HG02943 (cell line): ENCODE measurements around the gene ZBTB34.

Source experiments
- ATAC-seq: cut with Tn5 transposase; IDR thresholded peaks from one replicate; pipeline ENCODE4 v1.9.1; 2021; ENCODE audit warnings: mild to moderate bottlenecking, low read depth, moderate library complexity; ENCODE audit not compliant: unreplicated experiment

ZBTB34 gene

DNA sequence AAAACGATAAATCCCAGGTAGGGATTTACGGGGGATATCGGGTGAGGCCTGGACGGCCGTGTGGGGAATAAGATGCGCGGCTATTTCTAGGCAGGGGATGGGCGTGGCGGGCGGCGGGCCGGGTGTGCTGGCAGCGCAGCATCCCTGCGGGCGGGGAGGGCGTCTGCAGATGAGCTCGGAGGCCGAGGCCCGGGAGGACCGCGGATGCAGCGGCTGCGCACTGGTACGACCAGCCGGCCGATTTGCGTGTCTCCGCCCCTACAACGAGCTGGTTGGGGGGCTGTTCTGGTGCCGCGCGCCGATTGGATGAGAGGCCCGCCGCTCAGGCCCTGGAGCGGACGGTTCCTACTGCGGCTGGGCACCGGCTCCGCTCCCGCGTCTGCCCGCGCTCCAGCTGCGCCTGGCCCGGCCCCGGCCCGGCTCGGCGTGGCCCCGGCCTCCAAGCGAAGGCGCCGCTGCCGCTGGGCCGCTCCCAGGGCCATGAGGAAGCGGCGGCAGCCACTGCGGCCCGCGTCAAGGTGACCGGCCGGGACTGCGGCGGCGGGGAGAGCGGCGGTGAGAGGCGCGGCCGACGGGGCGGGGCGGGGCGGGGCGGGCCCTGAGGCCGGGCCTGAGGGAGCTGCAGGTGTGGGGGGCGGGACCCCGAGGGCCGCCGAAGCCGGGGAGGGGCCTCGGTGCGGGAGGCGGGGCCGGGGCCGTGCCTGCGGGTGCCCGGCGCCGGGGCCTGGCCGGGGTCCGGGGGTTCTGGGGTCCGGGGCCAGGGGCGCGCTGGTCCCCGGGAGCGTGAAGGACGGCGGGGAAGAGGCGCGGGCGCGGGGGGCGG is 54.2 kb downstream of the ZBTB34 start, which contains the start of gene RALGPS1:
Gene RALGPS1 (plus strand): TSS at position 325 of the 823 bp plus-strand sequence. CDS start 47,508 bp downstream, outside the sequence.
- ATAC-seq = peak; percentile 98

DNA sequence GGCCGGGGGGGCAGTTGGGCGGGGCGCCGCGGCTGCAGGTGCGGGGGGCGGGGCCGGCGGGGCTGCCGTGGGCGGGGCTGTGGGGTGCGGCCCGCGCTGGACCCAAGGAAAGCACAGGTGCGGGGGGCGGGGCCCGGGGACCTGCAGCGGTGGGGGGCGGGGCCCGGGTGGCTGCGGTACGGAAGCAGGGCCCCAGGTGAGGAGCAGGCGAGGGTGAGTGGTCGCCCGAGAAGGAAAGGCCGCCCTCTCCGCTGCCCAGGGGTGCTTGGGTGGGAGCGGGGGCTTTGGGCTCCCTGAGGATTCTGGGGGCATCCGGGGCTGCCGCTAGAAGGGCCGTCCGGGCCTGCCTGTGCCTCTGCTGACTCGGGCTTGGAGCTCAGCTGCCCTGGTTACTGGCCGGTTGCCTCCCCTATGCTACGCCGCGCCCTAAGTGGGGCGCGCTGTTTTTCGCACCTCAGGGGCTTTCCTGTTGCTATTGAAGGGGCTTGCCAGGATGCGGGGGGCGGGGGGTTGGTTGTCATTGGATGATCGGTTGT is 54.9 kb downstream of the ZBTB34 start:
- peak; percentile 8 for ATAC-seq

DNA sequence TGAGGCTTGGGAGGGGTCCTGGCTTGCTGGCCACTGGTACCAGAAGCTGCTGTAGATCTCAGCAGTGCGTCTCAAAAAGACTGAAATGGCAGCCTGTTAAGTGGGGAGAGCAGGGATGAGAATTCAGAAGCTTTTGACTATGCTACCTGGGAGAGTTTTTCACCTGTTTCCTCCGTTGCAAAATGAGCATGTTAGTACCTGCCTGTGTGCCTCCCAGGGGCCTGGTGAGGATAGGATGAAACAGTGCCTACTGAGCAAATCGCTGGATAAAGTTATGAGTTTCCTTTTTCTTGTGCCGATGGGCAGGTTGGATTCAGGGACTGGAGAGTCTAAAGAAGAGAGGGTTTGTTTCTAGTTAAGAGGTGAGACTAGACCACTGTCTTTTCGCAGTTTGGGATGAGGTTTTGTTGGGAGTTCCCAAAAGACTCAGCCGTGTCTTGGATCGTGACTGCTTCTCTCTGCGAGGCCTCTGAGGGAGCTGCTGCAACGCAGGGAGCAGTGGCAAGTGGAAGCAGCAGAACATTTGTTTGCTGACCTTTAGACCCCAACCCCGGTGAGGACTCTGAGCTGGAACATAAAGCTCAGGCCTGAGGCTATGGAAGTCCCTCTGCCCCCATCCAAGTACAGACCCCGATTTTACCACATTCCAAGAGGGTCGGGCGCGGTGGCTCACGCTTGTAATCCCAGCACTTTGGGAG is 55.6 kb downstream of the ZBTB34 start:
- no peak for ATAC-seq

DNA sequence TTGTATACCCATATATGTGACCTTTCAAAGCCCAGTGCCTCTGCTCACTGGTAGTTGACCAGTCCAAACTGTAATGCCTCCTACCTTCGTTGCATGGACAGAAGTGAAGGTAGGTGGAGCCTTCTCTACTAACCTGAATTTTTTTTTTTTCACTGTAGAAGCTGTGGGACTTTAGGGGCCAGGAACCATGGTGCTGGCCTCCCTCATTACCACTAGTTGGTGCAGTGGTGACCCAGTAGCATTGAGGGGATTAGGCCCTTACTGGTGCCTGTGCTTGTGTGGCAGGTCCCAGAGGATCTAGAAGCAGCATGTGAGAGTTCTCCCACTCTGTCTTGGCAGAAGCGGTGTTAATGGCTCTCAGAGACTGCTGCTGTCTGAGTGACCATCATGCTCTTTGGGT is 56.5 kb downstream of the ZBTB34 start:
- no peak for ATAC-seq

DNA sequence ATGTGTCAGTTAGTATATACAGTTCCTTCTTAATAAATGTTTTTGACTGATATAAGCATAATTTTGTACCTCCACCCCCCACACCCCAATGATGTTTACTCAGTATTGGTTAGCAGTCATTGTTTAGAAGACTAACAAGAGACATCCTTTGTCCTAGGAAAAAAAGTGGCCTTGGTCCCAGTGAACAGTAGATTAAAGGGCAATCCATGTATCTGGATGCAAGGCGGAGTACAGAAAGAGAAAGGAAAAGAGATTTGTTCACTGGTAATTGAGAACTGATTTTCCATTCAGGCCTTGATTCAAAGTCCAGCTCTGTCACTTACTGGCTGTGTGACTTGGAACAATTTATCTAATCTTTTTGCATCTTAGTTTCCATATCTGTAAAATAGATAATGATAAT is 58.8 kb downstream of the ZBTB34 start:
- ATAC-seq = no peak

DNA sequence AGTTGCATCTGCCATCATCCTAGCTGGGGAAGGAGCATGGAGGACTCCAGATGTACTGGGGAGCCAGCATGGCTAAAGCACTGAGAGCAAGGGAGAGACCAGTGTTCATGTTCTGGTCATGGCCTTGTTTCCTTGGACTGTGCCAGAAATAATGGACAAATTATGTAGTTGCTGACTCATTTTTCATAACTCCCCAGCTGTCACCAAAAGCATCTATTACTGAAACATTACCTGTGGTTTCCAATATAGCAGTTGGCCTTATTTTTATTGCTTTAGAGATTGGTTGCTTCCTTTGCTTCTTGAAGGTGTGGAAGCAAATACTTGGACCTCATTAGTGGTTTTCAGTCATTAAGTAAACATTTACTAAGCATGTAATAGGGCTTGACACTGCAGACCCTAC is 65.4 kb downstream of the ZBTB34 start:
- no peak for ATAC-seq

DNA sequence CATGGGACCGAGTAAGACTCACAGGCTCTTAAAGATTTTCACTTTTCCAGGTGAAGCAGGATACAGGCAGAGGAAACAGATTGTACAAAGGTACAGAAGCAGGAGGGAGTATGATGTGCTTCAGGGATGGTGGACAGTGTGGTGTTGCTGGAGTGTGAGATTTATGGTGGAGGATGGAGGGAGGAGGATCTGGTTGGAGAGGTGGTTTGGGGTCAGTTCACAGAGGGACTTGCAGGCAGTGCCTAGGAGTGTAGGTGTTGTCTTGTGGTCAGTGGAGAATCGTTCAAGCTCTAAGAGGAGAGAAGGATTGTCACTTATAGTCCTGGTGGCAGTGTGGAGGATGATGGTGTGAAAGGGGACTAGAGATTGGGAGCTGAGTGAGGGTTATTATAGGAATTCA is 65.9 kb downstream of the ZBTB34 start:
- no peak for ATAC-seq

DNA sequence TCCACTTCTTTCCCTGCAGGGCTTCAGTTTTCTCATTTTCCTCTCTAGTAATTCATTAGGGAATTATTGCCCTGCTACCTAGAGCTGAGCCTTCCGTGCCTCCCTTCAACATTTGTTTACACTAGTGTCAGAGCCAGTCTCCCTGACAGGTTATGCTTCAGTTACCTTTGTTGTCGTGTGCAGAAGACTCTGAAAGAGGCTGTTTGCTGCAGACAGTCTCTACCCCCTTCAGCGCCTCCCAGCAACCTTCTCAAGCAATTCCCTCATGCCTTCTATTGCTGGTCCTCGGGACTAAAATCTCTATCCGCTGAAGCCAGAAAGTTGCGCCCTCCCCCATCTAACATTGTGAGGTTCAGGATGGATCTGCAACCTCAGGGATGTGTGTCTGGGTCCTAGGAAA is 67.0 kb downstream of the ZBTB34 start:
- ATAC-seq = no peak

DNA sequence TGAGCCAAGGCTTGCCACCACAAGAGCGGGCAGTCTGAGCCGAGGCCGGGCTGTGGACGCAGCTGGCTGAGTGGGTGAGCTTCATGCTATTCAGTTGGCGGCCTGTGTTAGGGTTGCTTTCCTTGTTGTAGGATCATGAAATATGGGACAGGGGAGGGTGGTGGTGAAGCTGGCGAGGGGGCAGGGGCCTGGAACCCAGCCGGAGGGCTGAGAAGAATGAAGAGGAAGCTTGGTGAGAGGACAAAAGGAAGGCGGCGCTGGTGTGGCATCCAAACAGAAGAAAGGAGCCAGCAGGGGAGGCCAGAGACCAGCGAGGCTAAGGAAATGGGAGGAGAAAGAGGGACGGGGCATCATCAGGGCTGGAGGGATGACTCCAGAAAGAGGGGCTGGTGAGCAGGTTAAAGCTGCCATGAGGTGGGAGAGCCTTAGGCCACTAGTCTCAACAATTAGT is 72.5 kb downstream of the ZBTB34 start:
- ATAC-seq = no peak

DNA sequence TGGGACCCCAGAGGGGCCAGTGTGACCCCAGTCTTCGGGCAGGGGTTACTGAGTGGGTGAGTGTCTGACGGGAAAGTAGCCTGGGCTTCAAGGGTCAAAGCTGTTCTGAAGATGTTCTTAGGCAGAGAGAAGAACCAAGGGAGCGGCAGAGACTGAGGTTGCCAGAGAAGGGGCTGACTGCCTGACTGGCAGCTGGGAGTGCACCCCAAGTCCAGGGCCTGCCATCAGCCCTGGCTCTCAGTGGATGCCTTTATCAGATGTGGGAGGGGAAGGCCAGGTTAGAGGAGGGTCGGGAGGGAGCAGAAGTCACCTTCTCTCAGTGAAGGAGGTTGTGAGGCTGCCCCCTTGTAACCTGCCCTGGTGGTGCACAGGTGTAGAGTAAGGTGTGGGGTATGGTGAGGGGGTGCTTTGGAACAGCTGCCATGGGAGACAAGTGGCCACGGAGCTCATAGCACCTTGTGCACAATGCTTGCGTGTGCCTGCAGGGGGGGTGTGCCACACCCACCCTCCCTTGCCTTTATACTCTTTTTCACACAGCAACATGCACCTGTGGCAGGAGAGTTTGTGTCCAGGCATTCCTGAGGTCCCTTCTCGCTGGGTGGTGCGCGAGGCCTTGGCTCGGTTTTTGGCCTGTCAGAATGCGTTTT is 73.0 kb downstream of the ZBTB34 start:
- no peak for ATAC-seq

DNA sequence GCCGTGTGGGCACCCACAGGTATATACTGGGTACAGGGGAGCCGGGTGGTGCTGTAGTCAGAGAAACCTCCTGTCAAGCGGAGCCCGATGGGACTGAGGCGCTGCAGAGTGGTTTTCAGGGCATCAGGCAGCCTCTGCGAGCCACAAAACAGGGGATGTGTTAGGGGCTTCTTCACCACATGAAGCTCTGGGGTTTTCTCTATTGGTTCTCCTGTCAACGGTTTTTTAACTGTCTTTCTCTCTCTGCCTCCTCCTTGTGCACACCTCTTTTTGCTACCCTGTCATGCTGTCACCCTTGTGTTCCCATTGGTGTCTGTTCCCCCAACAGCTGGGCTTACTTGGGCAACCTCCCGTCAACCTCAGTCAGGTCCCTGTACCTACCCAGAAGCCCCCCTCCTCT is 74.0 kb downstream of the ZBTB34 start:
- no peak for ATAC-seq
